ENCODE measurements around the gene RHNO1. TPM values are rescaled to one million over a fixed set of nuclear protein-coding genes. Genes with fewer than 3 reads are reported as not detected.

Gene RHNO1
- polyA plus RNA-seq, 1 donor from 2014 or later: 85.8 TPM

- Histone ChIP-seq H3K4me3 (ENCODE audit: low read length) (no peak overlapping the region), H3K36me3 (ENCODE audit: insufficient read depth, low read length) (no peaks in the 10 kb centered on the region), H3K9ac (ENCODE audit: low read length) (no peak overlapping the region), H3K27me3 (ENCODE audit: insufficient read depth, low read depth, low read length) (no peaks in the 10 kb centered on the region), H3K27ac (ENCODE audit: low read length) (no peak overlapping the region), H3K4me2 (ENCODE audit: low read length) (no peak overlapping the region), H2AFZ (ENCODE audit: low read depth, low read length) (no peak overlapping the region), H3K9me2 (ENCODE audit: insufficient read depth, low read length) (no peaks in the 10 kb centered on the region), H3K79me2 (replicated peaks; ENCODE audit: insufficient read depth, low read length) (no peaks in the 10 kb centered on the region), H3K9me3 (ENCODE audit: low read length) (no peaks in the 10 kb centered on the region), H4K20me1 (ENCODE audit: insufficient read depth) (no peaks in the 10 kb centered on the region), H3F3A (ENCODE audit: insufficient read depth, low read length, poor library complexity, severe bottlenecking) (no peaks in the 10 kb centered on the region)
- TF ChIP-seq EZH2 (IDR thresholded peaks at IDR 0.05; ENCODE audit: borderline replicate concordance, insufficient read depth, low read length, poor library complexity, severe bottlenecking): no peak
- no peak for TF ChIP-seq EP300 (conservative IDR thresholded peaks at IDR 0.05; ENCODE audit: poor library complexity, severe bottlenecking)
- TF ChIP-seq REST (IDR thresholded peaks at IDR 0.05; ENCODE audit: borderline replicate concordance): no peak
- no peak for TF ChIP-seq CTCF (IDR thresholded peaks at IDR 0.05; ENCODE audit: poor library complexity, severe bottlenecking)
- no peak for TF ChIP-seq SMC3 (conservative IDR thresholded peaks at IDR 0.05; ENCODE audit: poor library complexity)
- no peak for TF ChIP-seq RAD21 (conservative IDR thresholded peaks at IDR 0.05)
- no peak for TF ChIP-seq TAF1 (IDR thresholded peaks at IDR 0.05; ENCODE audit: low read depth)
- no peak for TF ChIP-seq MXI1 (conservative IDR thresholded peaks at IDR 0.05; ENCODE audit: poor library complexity, severe bottlenecking)
- no peak for TF ChIP-seq POLR2AphosphoS5 (IDR thresholded peaks at IDR 0.05)
These were observed 16.9 kb upstream of the RHNO1 start for GRCh38 chr12:2860170-2860569.

GRCh38 chr12:2862876-2863275 is 14.1 kb upstream of the RHNO1 start:
- H3K4me2 ChIP-seq (ENCODE audit: low read length): no peak overlapping the region

More at GRCh38 chr12:2862876-2863275, 14.1 kb upstream of the RHNO1 start:
- Histone ChIP-seq H3K36me3 (ENCODE audit: insufficient read depth, low read length) (no peaks in the 10 kb centered on the region), H3K9me2 (ENCODE audit: insufficient read depth, low read length) (no peaks in the 10 kb centered on the region), H3K79me2 (replicated peaks; ENCODE audit: insufficient read depth, low read length) (no peaks in the 10 kb centered on the region), H2AFZ (ENCODE audit: low read depth, low read length) (no peak overlapping the region), H4K20me1 (ENCODE audit: insufficient read depth) (no peaks in the 10 kb centered on the region), H3F3A (ENCODE audit: insufficient read depth, low read length, poor library complexity, severe bottlenecking) (no peaks in the 10 kb centered on the region), H3K27me3 (ENCODE audit: insufficient read depth, low read depth, low read length) (no peaks in the 10 kb centered on the region), H3K4me3 (ENCODE audit: low read length) (no peak overlapping the region), H3K9me3 (ENCODE audit: low read length) (no peaks in the 10 kb centered on the region), H3K27ac (ENCODE audit: low read length) (no peak overlapping the region), H3K9ac (ENCODE audit: low read length) (no peak overlapping the region)
- TF ChIP-seq REST (IDR thresholded peaks at IDR 0.05; ENCODE audit: borderline replicate concordance) (no peak), SMC3 (conservative IDR thresholded peaks at IDR 0.05; ENCODE audit: poor library complexity) (no peak), CTCF (IDR thresholded peaks at IDR 0.05; ENCODE audit: poor library complexity, severe bottlenecking) (no peak)
